ENCODE measurements around the gene NRG2. TPM values are rescaled to one million over a fixed set of nuclear protein-coding genes. Genes with fewer than 3 reads are reported as not detected.

NRG2 gene
- total and polyA plus RNA-seq, 2 donors (not counting 3 experiments of a cell fraction or from before 2014, with no cell fraction given): 0.26 to 0.42 TPM

GRCh38 chr5:139954462-139954861 lies 88.6 kb downstream of the NRG2 start:
- TF ChIP-seq FOS (IDR thresholded peaks at IDR 0.05; ENCODE audit: borderline replicate concordance, insufficient read depth, low read length) (no peak), EZH2 (IDR thresholded peaks at IDR 0.05; ENCODE audit: borderline replicate concordance, low read depth, low read length, severe bottlenecking) (no peak), JUN (IDR thresholded peaks at IDR 0.05; ENCODE audit: borderline replicate concordance, insufficient read depth, insufficient read length, low read depth) (no peak), GATA2 (IDR thresholded peaks at IDR 0.05; ENCODE audit: insufficient read depth, insufficient read length, low read depth, low read length) (no peak), MAX (IDR thresholded peaks at IDR 0.05; ENCODE audit: insufficient read depth, insufficient read length) (no peak), POLR2A (IDR thresholded peaks at IDR 0.05; ENCODE audit: low read depth, low read length) (no peak), MYC (IDR thresholded peaks at IDR 0.05; ENCODE audit: low read depth, low read length) (no peak), POLR2AphosphoS5 (IDR thresholded peaks at IDR 0.05; ENCODE audit: insufficient read depth, low read depth, low read length) (no peak)
- TF ChIP-seq, protein P1, sequence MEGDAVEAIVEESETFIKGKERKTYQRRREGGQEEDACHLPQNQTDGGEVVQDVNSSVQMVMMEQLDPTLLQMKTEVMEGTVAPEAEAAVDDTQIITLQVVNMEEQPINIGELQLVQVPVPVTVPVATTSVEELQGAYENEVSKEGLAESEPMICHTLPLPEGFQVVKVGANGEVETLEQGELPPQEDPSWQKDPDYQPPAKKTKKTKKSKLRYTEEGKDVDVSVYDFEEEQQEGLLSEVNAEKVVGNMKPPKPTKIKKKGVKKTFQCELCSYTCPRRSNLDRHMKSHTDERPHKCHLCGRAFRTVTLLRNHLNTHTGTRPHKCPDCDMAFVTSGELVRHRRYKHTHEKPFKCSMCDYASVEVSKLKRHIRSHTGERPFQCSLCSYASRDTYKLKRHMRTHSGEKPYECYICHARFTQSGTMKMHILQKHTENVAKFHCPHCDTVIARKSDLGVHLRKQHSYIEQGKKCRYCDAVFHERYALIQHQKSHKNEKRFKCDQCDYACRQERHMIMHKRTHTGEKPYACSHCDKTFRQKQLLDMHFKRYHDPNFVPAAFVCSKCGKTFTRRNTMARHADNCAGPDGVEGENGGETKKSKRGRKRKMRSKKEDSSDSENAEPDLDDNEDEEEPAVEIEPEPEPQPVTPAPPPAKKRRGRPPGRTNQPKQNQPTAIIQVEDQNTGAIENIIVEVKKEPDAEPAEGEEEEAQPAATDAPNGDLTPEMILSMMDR (IDR thresholded peaks at IDR 0.05; ENCODE audit: extremely low read depth in 1 of 2, insufficient read depth in 1 of 2, low read depth in 1 of 2, low read length in 2 of 2): no peak
- ChIA-PET POLR2A (no interaction called here), CTCF (interaction anchor here (1.5 to 3.2 kb wide), 2 partner anchors 15 to 179 kb away, joined by 4 to 25 read pairs; no protein-coding TSS in a partner anchor)
- Histone ChIP-seq H3K9ac (replicated peaks; ENCODE audit: extremely low read depth, insufficient read depth, low read length) (no peak overlapping the region), H2AFZ (ENCODE audit: low read depth, low read length) (no peak overlapping the region), H3K9me1 (replicated peaks; ENCODE audit: control insufficient read depth, extremely low read depth, insufficient read depth, low read length) (no peaks in the 10 kb centered on the region), H3K79me2 (ENCODE audit: control insufficient read depth, insufficient read depth, low read length) (no peaks in the 10 kb centered on the region), H3K4me1 (ENCODE audit: control insufficient read depth, extremely low read depth, insufficient read depth, low read length) (no peaks in the 10 kb centered on the region), H3K27ac (ENCODE audit: insufficient read depth, low read depth, low read length) (no peak overlapping the region), H3K9me3 (replicated peaks; ENCODE audit: control insufficient read depth, insufficient read depth, low read length) (no peaks in the 10 kb centered on the region), H3K4me2 (ENCODE audit: insufficient read depth, low read length) (no peak overlapping the region), H3K4me3 (replicated peaks in 1 of 3; ENCODE audit: insufficient read depth in 1 of 3, low read depth in 1 of 3, low read length in 3 of 3) (no peak overlapping the region), H3K27me3 (ENCODE audit: control insufficient read depth in 2 of 2, insufficient read depth in 2 of 2, low read length in 2 of 2) (peaks cover 10 to 12% of the 10 kb centered on the region in 2 experiments), H4K20me1 (replicated peaks; ENCODE audit: control insufficient read depth, extremely low read depth, insufficient read depth, low read length) (no peaks in the 10 kb centered on the region), H3K36me3 (ENCODE audit: control insufficient read depth in 2 of 2, extremely low read depth in 1 of 2, insufficient read depth in 2 of 2, low read length in 2 of 2) (no peaks in the 10 kb centered on the region)
- BruUV-seq (replicated peaks): no TSS peak
- no peak for FAIRE-seq
- intact Hi-C loops (cut with micrococcal nuclease): no loop called here
- dilution Hi-C loops (cut with MboI; ENCODE audit: extremely low pct_ligation_motif_present, low sequenced_read_pairs): no loop called here
- no peak for DNase-seq (ENCODE audit: low read depth, low spot score)

All from endothelial cell of umbilical vein (primary cell).